GM10847 (cell line): ENCODE measurements around the gene KIF21B.

Experiments
- POLR2A ChIP-seq: IDR thresholded peaks from 2 replicates; pipeline ENCODE4 v1.6.1; 2011; ENCODE audit not compliant: insufficient read length; ENCODE audit errors: extremely low read depth

The KIF21B gene

GRCh38 chr1:200998323-200998722 lies 25.2 kb downstream of the KIF21B start:
- no peak for TF ChIP-seq POLR2A

DNA sequence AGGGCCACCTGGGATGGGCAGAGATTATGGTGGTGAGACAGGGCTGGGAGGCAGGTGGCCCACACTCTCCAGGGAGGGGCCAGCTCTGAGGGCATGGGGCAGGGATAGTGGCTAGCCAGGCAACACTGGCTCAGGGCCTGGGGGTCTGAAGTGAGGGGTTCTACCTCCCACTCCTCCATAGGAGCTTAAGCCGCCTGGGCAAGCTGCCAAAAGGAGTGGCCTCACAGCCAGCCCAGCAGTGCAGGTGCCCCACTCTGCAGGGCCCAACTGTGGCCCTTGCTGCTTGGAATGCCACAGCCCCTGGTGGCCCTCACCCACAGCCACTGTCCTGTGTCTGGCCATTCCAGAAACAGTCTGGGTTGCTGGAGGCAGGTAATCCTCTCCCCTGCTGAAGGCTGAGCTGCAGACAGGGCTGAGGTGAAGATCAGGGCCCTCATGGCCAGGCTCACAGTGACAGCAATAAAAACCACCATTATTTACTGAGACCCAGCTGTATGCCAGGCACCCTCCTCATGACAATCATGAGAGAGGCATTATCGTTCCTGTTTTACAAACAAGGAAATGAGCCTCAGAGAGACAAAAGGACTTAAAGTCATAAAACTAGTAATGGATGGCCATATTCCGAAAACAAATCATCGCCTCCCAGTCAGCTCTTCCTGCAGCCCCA lies 31.0 kb downstream of the KIF21B start:
- TF ChIP-seq POLR2A = no peak

DNA sequence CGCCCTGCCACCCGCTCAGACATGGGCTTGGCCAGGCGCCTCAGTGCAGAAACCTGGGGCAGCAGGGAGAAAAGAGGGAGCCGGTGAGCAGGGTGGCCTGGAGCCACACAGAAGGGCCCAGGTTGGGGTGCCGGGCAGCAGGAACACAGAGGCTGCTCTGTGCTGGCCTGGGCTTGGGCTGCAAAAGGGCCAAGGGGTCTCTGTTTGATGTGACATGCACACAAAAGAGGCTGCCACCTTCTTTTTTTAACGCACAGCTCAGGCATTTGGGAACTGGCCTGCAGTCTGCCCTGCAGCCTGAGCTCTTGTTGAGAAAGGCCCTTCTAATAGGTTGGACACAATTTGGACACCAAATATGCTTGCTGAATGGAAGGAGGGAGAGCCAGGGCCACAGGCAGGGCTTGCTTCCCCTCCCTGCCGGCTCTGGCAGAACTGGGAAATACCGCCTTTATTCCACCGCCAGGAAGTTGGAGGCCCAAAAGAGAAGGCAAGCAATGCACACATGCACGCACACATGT lies 32.4 kb downstream of the KIF21B start:
- no peak for TF ChIP-seq POLR2A

DNA sequence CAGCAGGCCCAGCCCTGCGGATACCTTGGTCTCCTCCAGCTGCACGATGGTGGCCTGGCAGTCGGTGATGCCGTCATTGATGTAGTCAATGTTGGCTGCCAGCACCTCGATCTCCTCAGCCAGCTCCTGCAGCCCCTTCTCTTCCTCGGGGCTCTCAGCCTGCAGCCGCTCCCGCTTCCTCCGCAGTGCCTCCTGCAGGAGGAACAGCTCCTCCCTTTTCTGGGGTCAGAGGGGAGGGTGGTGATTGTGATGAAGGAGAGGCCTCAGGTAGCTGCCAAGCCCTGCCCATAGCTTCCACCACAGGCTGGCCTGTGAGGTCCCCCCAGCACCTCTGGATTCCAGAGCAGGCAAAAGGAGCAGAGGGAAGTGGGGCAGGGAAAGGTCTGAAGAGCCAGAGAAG lies 33.4 kb downstream of the KIF21B start:
- TF ChIP-seq POLR2A = no peak

DNA sequence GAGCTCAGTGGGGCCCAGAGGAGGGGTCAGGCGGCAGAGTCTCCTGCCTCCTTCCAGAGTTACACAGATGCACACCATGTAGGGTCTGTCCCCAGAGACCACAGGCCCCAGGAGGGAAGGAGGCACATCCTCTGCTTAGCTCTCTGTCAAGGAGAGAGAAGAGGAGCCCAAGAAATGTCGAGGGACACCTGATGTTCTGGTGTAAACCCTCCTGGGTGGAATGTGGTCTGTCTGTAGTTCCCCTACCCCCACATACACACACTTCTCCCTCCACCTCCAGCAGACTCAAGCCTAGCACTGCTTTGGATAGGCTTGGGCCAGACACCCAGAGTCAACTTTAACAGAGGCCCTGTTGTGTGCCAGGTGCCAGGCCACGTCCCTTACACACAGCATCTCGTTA lies 34.2 kb downstream of the KIF21B start:
- no peak for TF ChIP-seq POLR2A

GRCh38 chr1:200988693-200989092 lies 34.8 kb downstream of the KIF21B start:
- TF ChIP-seq POLR2A = no peak

DNA sequence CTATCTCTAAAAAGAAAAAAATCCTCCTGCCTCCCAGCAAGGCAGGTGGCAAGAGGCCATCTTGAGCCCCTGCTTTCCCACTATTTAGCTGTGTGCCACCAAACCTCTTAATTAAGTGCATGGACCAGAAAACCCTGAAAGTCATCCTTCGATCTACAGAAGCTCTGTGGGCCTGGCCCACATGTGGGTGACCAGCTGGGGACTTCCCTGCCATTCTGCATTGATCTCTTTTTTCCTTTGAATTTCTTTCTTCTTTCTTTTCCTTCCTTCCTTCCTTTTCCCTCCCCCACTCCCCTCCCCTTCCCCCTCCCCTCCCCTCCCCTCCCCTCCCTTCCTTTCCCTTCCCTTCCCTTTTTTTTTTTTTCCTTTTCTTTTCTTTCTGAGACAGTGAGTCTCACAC lies 38.0 kb downstream of the KIF21B start:
- TF ChIP-seq POLR2A = no peak

- TF ChIP-seq POLR2A = no peak
These were observed 40.4 kb downstream of the KIF21B start for GRCh38 chr1:200983035-200983561.

- TF ChIP-seq POLR2A = no peak
These were observed 41.2 kb downstream of the KIF21B start for GRCh38 chr1:200982071-200982945.

GRCh38 chr1:200981278-200981677 lies 42.2 kb downstream of the KIF21B start:
- TF ChIP-seq POLR2A = no peak

- TF ChIP-seq POLR2A = no peak
These were observed 42.6 kb downstream of the KIF21B start for GRCh38 chr1:200980873-200981272.

DNA sequence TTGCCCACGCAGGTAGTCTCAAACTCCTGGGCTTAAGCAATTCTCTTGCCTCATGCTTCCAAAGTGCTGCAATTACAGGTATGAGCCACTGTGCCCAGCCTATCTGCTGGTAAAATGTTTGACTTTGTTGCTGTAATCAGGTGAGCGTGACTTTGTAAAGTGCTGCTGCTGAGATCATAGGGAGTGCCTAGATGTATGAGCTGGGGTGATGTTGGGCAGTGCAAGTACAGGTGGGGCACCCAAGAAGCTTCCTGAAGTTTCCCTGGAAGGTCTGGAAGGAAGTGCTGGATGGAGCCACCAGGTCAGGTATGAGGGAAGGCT lies 43.1 kb downstream of the KIF21B start:
- no peak for TF ChIP-seq POLR2A

- no peak for TF ChIP-seq POLR2A
These were observed 43.7 kb downstream of the KIF21B start for GRCh38 chr1:200979574-200980451.

- no peak for TF ChIP-seq POLR2A
These were observed 46.3 kb downstream of the KIF21B start for GRCh38 chr1:200977071-200977754.

DNA sequence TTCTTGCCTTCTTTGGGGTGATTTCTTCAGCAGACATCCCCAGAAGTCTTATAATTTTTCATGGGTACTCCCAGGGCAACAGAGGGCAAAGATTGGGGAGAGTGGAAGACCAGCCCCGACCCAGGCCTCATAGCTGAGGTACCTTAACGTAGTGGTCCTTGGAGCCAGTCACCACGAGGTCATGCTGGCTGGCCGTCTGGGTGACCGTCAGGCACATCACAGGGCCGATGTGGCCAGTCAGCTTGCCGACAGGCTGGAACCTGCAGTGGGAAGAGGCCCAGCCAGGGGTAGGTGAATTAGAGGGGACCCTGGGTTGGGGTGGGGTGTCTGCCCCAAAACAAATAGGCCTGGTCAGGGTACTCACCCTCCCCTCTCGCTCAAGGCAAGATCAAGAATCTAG lies 46.9 kb downstream of the KIF21B start:
- TF ChIP-seq POLR2A = no peak

- TF ChIP-seq POLR2A = no peak
These were observed 48.1 kb downstream of the KIF21B start for GRCh38 chr1:200975458-200975857.
